ENCODE results near the gene AP5B1.

Gene AP5B1

GRCh38 chr11:65780770-65781151 is at the start of gene AP5B1:
AP5B1 (minus strand) TSS chr11:65780976; CDS start chr11:65780591, 385 bp downstream.
- DNase-seq: peak; percentile 25 to 40

- no peak for DNase-seq
Observed at GRCh38 chr11:65829459-65829858, 48.7 kb upstream of the AP5B1 start.

GRCh38 chr11:65826984-65827735 is 46.4 kb upstream of the AP5B1 start:
- no peak for DNase-seq

- DNase-seq: no peak
Observed at GRCh38 chr11:65822776-65823528, 42.2 kb upstream of the AP5B1 start.

GRCh38 chr11:65821107-65821506 is 40.3 kb upstream of the AP5B1 start:
- no peak for DNase-seq

GRCh38 chr11:65817835-65818680 is 37.3 kb upstream of the AP5B1 start:
- peak; percentile 78 to 85 for DNase-seq

GRCh38 chr11:65817312-65817834 is 36.6 kb upstream of the AP5B1 start:
- no peak for DNase-seq

- DNase-seq: no peak
Observed at GRCh38 chr11:65816696-65817095, 35.9 kb upstream of the AP5B1 start.

GRCh38 chr11:65814986-65815565 is 34.3 kb upstream of the AP5B1 start:
- no peak for DNase-seq

- DNase-seq: no peak
Observed at GRCh38 chr11:65814131-65814985, 33.6 kb upstream of the AP5B1 start.

GRCh38 chr11:65811764-65812475 is 31.1 kb upstream of the AP5B1 start:
- no peak for DNase-seq

- no peak for DNase-seq
Observed at GRCh38 chr11:65810046-65810868, 29.5 kb upstream of the AP5B1 start.

- DNase-seq: no peak
Observed at GRCh38 chr11:65809496-65809895, 28.7 kb upstream of the AP5B1 start.

GRCh38 chr11:65808744-65809341 is 28.1 kb upstream of the AP5B1 start:
- no peak for DNase-seq

GRCh38 chr11:65806979-65807378 is 26.2 kb upstream of the AP5B1 start:
- DNase-seq: no peak

GRCh38 chr11:65803797-65804492 is 23.2 kb upstream of the AP5B1 start:
- DNase-seq: no peak

GRCh38 chr11:65802841-65803240 is 22.1 kb upstream of the AP5B1 start:
- DNase-seq: no peak

GRCh38 chr11:65801153-65801987 is 20.6 kb upstream of the AP5B1 start:
- no peak for DNase-seq

All from SHP77 (cell line).